Activated naive CD4-positive, alpha-beta T cell treated with anti-CD3 and anti-CD28 coated beads for 36 hours (primary cell): ENCODE data around the gene MTX3. TPM values are rescaled to one million over a fixed set of nuclear protein-coding genes. Genes with fewer than 3 reads are reported as not detected.

ENCODE experiments used
- CTCF ChIA-PET: fragments of 350-600 bp; sonication (Branson Sonifier 250); formaldehyde crosslinking; loops from one replicate; lab custom pipeline; 2021; ENCODE audit warnings: antibody characterized with exemption; lab: Charles Lee
- DNase-seq: peaks from one replicate; pipeline ENCODE4 v3.0.0-alpha.2; 2020
- H3K27ac Mint-ChIP-seq: one replicate; pipeline ENCODE4 v1.8.0; 2021; ENCODE audit warnings: mild to moderate bottlenecking, mixed read lengths
- H3K27me3 Mint-ChIP-seq: one replicate; pipeline ENCODE4 v1.8.0; 2021; ENCODE audit warnings: low read depth, mixed read lengths
- H3K36me3 Mint-ChIP-seq: one replicate; pipeline ENCODE4 v1.8.0; 2021; ENCODE audit warnings: low read depth, mixed read lengths
- H3K4me1 Mint-ChIP-seq: one replicate; pipeline ENCODE4 v1.8.0; 2021; ENCODE audit warnings: low read depth, mixed read lengths
- H3K4me3 Mint-ChIP-seq: one replicate; pipeline ENCODE4 v1.8.0; 2021; ENCODE audit warnings: mild to moderate bottlenecking, moderate library complexity, mixed read lengths
- H3K9me3 Mint-ChIP-seq: one replicate; pipeline ENCODE4 v1.8.0; 2021; ENCODE audit warnings: mixed read lengths
- intact Hi-C: fragments of 100-400 bp; cut with micrococcal nuclease; formaldehyde crosslinking; loops from one replicate; pipeline ENCODE4 v1.15.1; 2023
- total RNA-seq, 2 experiments: library from RNA; stranded (reverse); gene quantifications; one replicate each; pipeline ENCODE4 v1.2.3, GENCODE V29; 2021

Gene MTX3
- total RNA-seq, 2 experiments from 2014 or later: 5.7 to 6.1 TPM

DNA sequence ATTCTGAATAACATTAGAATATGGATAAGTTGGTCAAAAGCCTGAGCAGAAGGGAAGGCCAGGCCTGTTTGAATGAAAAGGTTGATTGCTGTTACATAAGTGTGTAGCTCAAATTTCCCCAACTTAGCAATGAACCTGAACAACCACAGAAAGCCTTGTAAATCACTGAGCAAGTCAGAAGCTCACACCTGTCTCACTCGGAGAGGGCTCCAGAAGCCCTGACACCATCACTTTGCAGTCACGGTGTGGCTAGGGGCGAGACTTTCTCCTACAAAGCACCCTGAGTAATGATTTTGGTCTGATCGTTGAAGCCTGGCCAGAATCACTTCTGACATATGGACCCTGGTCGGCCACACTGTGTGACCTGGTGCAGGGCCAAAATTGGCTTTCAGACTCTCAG lies 62.0 kb downstream of the MTX3 start:
- no peaks in the 10 kb centered on the region for H3K9me3 Mint-ChIP-seq
- no peak for DNase-seq
- H3K4me3 Mint-ChIP-seq: no peak overlapping the region
- intact Hi-C loops: loop anchor here (10.0 kb wide), 1 partner anchor 376 kb away; no protein-coding TSS in a partner anchor
- CTCF ChIA-PET: interaction anchor here (1.1 kb wide), 1 partner anchor 154 kb away, joined by 3 read pairs; no protein-coding TSS in a partner anchor
- H3K36me3 Mint-ChIP-seq: no peaks in the 10 kb centered on the region
- no peaks in the 10 kb centered on the region for H3K27me3 Mint-ChIP-seq
- H3K27ac Mint-ChIP-seq: no peak overlapping the region
- no peaks in the 10 kb centered on the region for H3K4me1 Mint-ChIP-seq

Other genes with a start within 250 kb of the MTX3 start
- gene THBS4, start 44.1 kb upstream of the MTX3 start, total RNA-seq: 1 to 10 TPM in 1 of 2 experiments, under 1 TPM in 1; 0.29 to 1.1 TPM